Bone marrow (tissue), 2 donors: ENCODE data around the gene IL6.
"Not testable (repeated sequence)": the region's sequence is repeated elsewhere in the genome, so short reads cannot be mapped to it uniquely, and the experiment has no call there.

Experiments used
- DNase-seq, 2 donors: peaks; one replicate each; lab custom pipeline; 2025; lab: John Stamatoyannopoulos, UW

The IL6 gene

GRCh38 chr7:22726345-22726906, 574 bp upstream of the IL6 start:
- peak in 1 of 2 donors; percentile 7 for DNase-seq

GRCh38 chr7:22727714-22728035, 675 bp downstream of the IL6 start:
- no peak for DNase-seq

- peak in 1 of 2 donors; percentile 5 for DNase-seq
Measured at GRCh38 chr7:22728401-22729029, 1.5 kb downstream of the IL6 start.

GRCh38 chr7:22729180-22729825, 2.3 kb downstream of the IL6 start:
- no peak for DNase-seq

GRCh38 chr7:22730066-22730710, 3.2 kb downstream of the IL6 start:
- DNase-seq, result no peak

GRCh38 chr7:22730921-22731654, 4.1 kb downstream of the IL6 start:
- DNase-seq, result no peak

GRCh38 chr7:22731766-22732165, 4.8 kb downstream of the IL6 start:
- DNase-seq, result no peak

- no peak for DNase-seq
Measured at GRCh38 chr7:22732556-22733126, 5.6 kb downstream of the IL6 start.

- DNase-seq, result no peak
Measured at GRCh38 chr7:22733761-22734160, 6.8 kb downstream of the IL6 start.

- no peak for DNase-seq
Measured at GRCh38 chr7:22743014-22743413, 16.0 kb downstream of the IL6 start.

- no peak for DNase-seq
Measured at GRCh38 chr7:22751341-22751740, 24.3 kb downstream of the IL6 start.

- DNase-seq, result no peak
Measured at GRCh38 chr7:22757338-22757994, 30.5 kb downstream of the IL6 start.

GRCh38 chr7:22758576-22758975, 31.6 kb downstream of the IL6 start:
- DNase-seq, result no peak

- DNase-seq, result no peak
Measured at GRCh38 chr7:22759721-22760120, 32.7 kb downstream of the IL6 start.

GRCh38 chr7:22762866-22763265, 35.9 kb downstream of the IL6 start:
- DNase-seq, result no peak

- no peak for DNase-seq
Measured at GRCh38 chr7:22765609-22766008, 38.6 kb downstream of the IL6 start.

GRCh38 chr7:22771194-22771871, 44.3 kb downstream of the IL6 start:
- DNase-seq, result no peak

- DNase-seq, result no peak
Measured at GRCh38 chr7:22771872-22772228, 44.9 kb downstream of the IL6 start.

- DNase-seq, result no peak
Measured at GRCh38 chr7:22772885-22773284, 45.9 kb downstream of the IL6 start.

- DNase-seq, result no peak
Measured at GRCh38 chr7:22776964-22777363, 50.0 kb downstream of the IL6 start.

- not testable (repeated sequence) for DNase-seq
Measured at GRCh38 chr7:22779730-22780323, 52.8 kb downstream of the IL6 start.
